HepG2 (cell line): ENCODE results near the gene POLE3. TPM values are rescaled to one million over a fixed set of nuclear protein-coding genes. Genes with fewer than 3 reads are reported as not detected.

Source experiments
- CBX5 ChIP-seq: sonication (generic); formaldehyde crosslinking; IDR thresholded peaks from 2 replicates; pipeline ENCODE4 v1.4.0; 2020; ENCODE audit warnings: missing genetic modification reagents, borderline replicate concordance
- DNMT1 ChIP-seq: sonication (generic); formaldehyde crosslinking; IDR thresholded peaks from 2 replicates; pipeline ENCODE4 v1.5.1; 2020; ENCODE audit warnings: mild to moderate bottlenecking, missing genetic modification reagents
- HCFC1 ChIP-seq: fragments of 150-350 bp; IDR thresholded peaks from 2 replicates; pipeline ENCODE4 v1.6.1; 2014; ENCODE audit warnings: low read depth, low read length
- HIVEP1 ChIP-seq: sonication (generic); formaldehyde crosslinking; IDR thresholded peaks from 2 replicates; pipeline ENCODE4 v1.4.0; 2020; ENCODE audit warnings: mild to moderate bottlenecking, missing genetic modification reagents
- KDM2A ChIP-seq: sonication (generic); formaldehyde crosslinking; IDR thresholded peaks from 2 replicates; pipeline ENCODE4 v1.4.0; 2020; ENCODE audit warnings: low read depth, missing genetic modification reagents, borderline replicate concordance
- KDM3A ChIP-seq: IDR thresholded peaks from 2 replicates; pipeline ENCODE4 v1.6.1; 2018; ENCODE audit warnings: low read depth, missing compliant biosample characterization
- MBNL3 ChIP-seq: fragments of 250-450 bp; sonication (Bioruptor Pico); conservative IDR thresholded peaks from 2 replicates; pipeline ENCODE4 v1.8.0; 2022; ENCODE audit warnings: mild to moderate bottlenecking, inconsistent platforms
- NBN ChIP-seq: fragments of 450-650 bp; conservative IDR thresholded peaks from 2 replicates; pipeline ENCODE4 v1.6.1; 2017
- NFATC3 ChIP-seq: sonication (generic); formaldehyde crosslinking; IDR thresholded peaks from 2 replicates; pipeline ENCODE4 v1.5.1; 2020; ENCODE audit warnings: mild to moderate bottlenecking, missing genetic modification reagents
- NFKB2 ChIP-seq: sonication (generic); formaldehyde crosslinking; IDR thresholded peaks from 2 replicates; pipeline ENCODE4 v1.4.0; 2020; ENCODE audit warnings: missing genetic modification reagents, borderline replicate concordance
- NONO ChIP-seq, 2 experiments: fragments of 450-650 bp in 1 of 2; sonication (generic) in 1 of 2; formaldehyde crosslinking in 1 of 2; IDR thresholded peaks in 1 of 2; conservative IDR thresholded peaks in 1 of 2; 2 replicates each; pipeline versions ENCODE4 v1.6.1 to v1.8.0; 2017 to 2022; ENCODE audit warnings: mild to moderate bottlenecking in 1 of 2, missing genetic modification reagents in 1 of 2, moderate library complexity in 1 of 2
- PHF21A ChIP-seq: sonication (generic); formaldehyde crosslinking; IDR thresholded peaks from 2 replicates; pipeline ENCODE4 v1.5.0; 2020; ENCODE audit warnings: mild to moderate bottlenecking, missing genetic modification reagents
- POLR2AphosphoS2 ChIP-seq: IDR thresholded peaks from 2 replicates; pipeline ENCODE4 v1.6.1; 2011; ENCODE audit warnings: low read depth, low read length, improper control_type of control experiment
- THYN1 ChIP-seq: sonication (generic); formaldehyde crosslinking; IDR thresholded peaks from 2 replicates; pipeline ENCODE4 v1.8.1; 2023; ENCODE audit warnings: low read depth, mild to moderate bottlenecking, moderate library complexity, missing genetic modification reagents, borderline replicate concordance
- ZBTB7A ChIP-seq: sonication (generic); formaldehyde crosslinking; IDR thresholded peaks from 2 replicates; pipeline ENCODE4 v1.8.0; 2022; ENCODE audit warnings: mild to moderate bottlenecking, missing genetic modification reagents
- ZFAT ChIP-seq: sonication (generic); formaldehyde crosslinking; conservative IDR thresholded peaks from 2 replicates; pipeline ENCODE4 v1.8.1; 2023; ENCODE audit warnings: missing genetic modification reagents, inconsistent platforms
- ZFP36L1 ChIP-seq: sonication (generic); formaldehyde crosslinking; IDR thresholded peaks from 2 replicates; pipeline ENCODE4 v1.8.0; 2022; ENCODE audit warnings: mild to moderate bottlenecking, missing genetic modification reagents, moderate library complexity
- ZNF468 ChIP-seq: sonication (generic); formaldehyde crosslinking; IDR thresholded peaks from 2 replicates; pipeline ENCODE4 v1.8.0; 2022; ENCODE audit warnings: mild to moderate bottlenecking, moderate library complexity, missing genetic modification reagents
- ZNF547 ChIP-seq: sonication (generic); formaldehyde crosslinking; IDR thresholded peaks from 2 replicates; pipeline ENCODE4 v1.5.1; 2020; ENCODE audit warnings: mild to moderate bottlenecking, missing genetic modification reagents
- ZNF570 ChIP-seq: sonication (generic); formaldehyde crosslinking; IDR thresholded peaks from 2 replicates; pipeline ENCODE4 v1.4.0; 2020; ENCODE audit warnings: mild to moderate bottlenecking, missing genetic modification reagents, borderline replicate concordance
- ZNF577 ChIP-seq: sonication (generic); formaldehyde crosslinking; IDR thresholded peaks from 2 replicates; pipeline ENCODE4 v1.4.0; 2020; ENCODE audit warnings: mild to moderate bottlenecking, low read depth, missing genetic modification reagents, borderline replicate concordance
- ZNF614 ChIP-seq: IDR thresholded peaks from 2 replicates; pipeline ENCODE4 v1.6.1; 2018; ENCODE audit warnings: missing biosample characterization, missing genetic modification reagents, inconsistent platforms, borderline replicate concordance
- ZSCAN9 ChIP-seq: IDR thresholded peaks from 2 replicates; pipeline ENCODE4 v1.6.1; 2016; ENCODE audit warnings: borderline replicate concordance
- ZZZ3 ChIP-seq: sonication (generic); formaldehyde crosslinking; IDR thresholded peaks from 2 replicates; pipeline ENCODE4 v1.4.0; 2020; ENCODE audit warnings: missing genetic modification reagents, mild to moderate bottlenecking, borderline replicate concordance
- polyA plus RNA-seq, 8 experiments: library from polyadenylated mRNA; depleted of rRNA in 3 of 8; stranded (reverse) in 7 of 8; unstranded in 1 of 8; fragments of >200 nt; fragmentation: Illumina TruSeq in 4 of 8; extraction: Trizol in 4 of 8; gene quantifications; 2 replicates each; pipeline versions ENCODE4 v1.2.1 to v1.2.3, GENCODE V29; 2011 to 2016; ENCODE audit warnings: low read depth in 4 of 8, missing spikeins in 1 of 8, mixed read lengths in 1 of 8; ENCODE audit not compliant: insufficient read depth in 1 of 8
- total RNA-seq, 5 experiments: library from RNA; depleted of rRNA; stranded (reverse); fragments of >200 nt; fragmentation: Illumina TruSeq; extraction: Trizol; gene quantifications; 2 replicates each; pipeline ENCODE4 v1.2.3, GENCODE V29; 2016; ENCODE audit warnings: low read depth in 1 of 5
- TF ChIP-seq, protein P1 (sequence below): sonication (generic); formaldehyde crosslinking; IDR thresholded peaks from 2 replicates; pipeline ENCODE4 v1.5.0; 2020; ENCODE audit warnings: missing genetic modification reagents, mild to moderate bottlenecking, borderline replicate concordance
- TF ChIP-seq, protein P2 (sequence below): sonication (generic); formaldehyde crosslinking; conservative IDR thresholded peaks from 2 replicates; pipeline ENCODE4 v1.4.0; 2020; ENCODE audit warnings: missing genetic modification reagents
- TF ChIP-seq, protein P3 (sequence below): sonication (generic); formaldehyde crosslinking; conservative IDR thresholded peaks from 2 replicates; pipeline ENCODE4 v1.8.1; 2023; ENCODE audit warnings: missing genetic modification reagents

Gene POLE3
- total and polyA plus RNA-seq, 2 of the 13 experiments (the other 11 are each of a cell fraction or from before 2014, with no cell fraction given) = 36.0 to 77.2 TPM

DNA sequence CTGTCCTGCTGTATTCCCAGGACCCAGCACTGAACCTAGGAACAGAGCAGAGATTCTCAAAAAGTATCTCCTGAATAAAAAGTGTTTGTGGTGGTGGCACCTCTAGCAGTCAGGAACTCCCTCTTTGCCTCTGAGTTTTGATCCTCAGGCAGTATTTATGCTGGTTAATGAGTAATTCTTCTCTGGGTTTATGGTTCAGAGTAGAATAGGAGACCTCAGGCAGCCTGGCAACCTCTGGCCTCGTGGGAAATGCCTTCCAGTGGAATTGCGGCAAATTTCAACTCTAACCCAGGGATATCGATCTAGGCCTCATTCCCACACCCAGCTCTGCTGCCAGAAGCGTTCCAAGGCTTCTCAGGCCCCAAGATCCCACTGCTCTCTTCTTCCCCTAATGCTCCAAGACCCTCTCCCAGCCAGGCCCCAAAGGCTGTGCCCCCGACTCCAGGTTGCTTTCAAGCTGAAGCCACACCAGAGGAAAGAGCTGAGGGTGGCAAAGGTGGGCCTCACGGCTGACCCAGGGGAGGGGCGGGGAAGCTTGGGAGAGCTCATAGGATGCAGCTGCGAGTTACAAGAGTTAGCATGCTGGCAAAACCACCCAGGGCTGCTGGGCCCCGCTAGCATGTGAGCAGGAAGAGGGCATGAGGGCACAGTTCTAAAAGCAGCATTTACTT lies 22.8 kb downstream of the POLE3 start (continued):
- no peak for TF ChIP-seq NONO (IDR thresholded peaks at IDR 0.05)
- peak; percentile 57; the same call in 1 of the 2 replicates for TF ChIP-seq NONO (CRISPR knock-in tag; conservative IDR thresholded peaks at IDR 0.05)
- no peak for TF ChIP-seq MBNL3 (CRISPR knock-in tag)
- TF ChIP-seq ZNF468 = no peak
- TF ChIP-seq, protein P1, sequence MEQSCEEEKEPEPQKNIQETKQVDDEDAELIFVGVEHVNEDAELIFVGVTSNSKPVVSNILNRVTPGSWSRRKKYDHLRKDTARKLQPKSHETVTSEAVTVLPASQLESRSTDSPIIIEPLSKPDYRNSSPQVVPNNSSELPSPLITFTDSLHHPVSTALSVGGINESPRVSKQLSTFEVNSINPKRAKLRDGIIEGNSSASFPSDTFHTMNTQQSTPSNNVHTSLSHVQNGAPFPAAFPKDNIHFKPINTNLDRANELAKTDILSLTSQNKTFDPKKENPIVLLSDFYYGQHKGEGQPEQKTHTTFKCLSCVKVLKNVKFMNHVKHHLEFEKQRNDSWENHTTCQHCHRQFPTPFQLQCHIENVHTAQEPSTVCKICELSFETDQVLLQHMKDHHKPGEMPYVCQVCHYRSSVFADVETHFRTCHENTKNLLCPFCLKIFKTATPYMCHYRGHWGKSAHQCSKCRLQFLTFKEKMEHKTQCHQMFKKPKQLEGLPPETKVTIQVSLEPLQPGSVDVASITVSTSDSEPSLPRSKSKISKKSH (CRISPR knock-in tag) = no peak; the same call in 1 of the 2 replicates
- TF ChIP-seq ZSCAN9 (CRISPR knock-in tag) = peak; percentile 39; the same call in 1 of the 2 replicates
- TF ChIP-seq DNMT1 (CRISPR knock-in tag) = no peak
- no peak for TF ChIP-seq ZNF614 (CRISPR knock-in tag)
- TF ChIP-seq NFKB2 (CRISPR knock-in tag) = peak; percentile 89; the same call in 1 of the 2 replicates
- TF ChIP-seq ZNF570 = no peak
- TF ChIP-seq HCFC1 = no peak
- no peak for TF ChIP-seq ZNF577 (CRISPR knock-in tag)
- TF ChIP-seq NBN = no peak
- TF ChIP-seq ZNF547 (CRISPR knock-in tag) = 0 out of 2 replicates have a peak, but pooled peaks have one; percentile 10
- TF ChIP-seq, protein P2, sequence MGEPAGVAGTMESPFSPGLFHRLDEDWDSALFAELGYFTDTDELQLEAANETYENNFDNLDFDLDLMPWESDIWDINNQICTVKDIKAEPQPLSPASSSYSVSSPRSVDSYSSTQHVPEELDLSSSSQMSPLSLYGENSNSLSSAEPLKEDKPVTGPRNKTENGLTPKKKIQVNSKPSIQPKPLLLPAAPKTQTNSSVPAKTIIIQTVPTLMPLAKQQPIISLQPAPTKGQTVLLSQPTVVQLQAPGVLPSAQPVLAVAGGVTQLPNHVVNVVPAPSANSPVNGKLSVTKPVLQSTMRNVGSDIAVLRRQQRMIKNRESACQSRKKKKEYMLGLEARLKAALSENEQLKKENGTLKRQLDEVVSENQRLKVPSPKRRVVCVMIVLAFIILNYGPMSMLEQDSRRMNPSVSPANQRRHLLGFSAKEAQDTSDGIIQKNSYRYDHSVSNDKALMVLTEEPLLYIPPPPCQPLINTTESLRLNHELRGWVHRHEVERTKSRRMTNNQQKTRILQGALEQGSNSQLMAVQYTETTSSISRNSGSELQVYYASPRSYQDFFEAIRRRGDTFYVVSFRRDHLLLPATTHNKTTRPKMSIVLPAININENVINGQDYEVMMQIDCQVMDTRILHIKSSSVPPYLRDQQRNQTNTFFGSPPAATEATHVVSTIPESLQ = no peak
- no peak for TF ChIP-seq ZZZ3 (CRISPR knock-in tag)
- no peak for TF ChIP-seq ZFAT
- TF ChIP-seq, protein P3, sequence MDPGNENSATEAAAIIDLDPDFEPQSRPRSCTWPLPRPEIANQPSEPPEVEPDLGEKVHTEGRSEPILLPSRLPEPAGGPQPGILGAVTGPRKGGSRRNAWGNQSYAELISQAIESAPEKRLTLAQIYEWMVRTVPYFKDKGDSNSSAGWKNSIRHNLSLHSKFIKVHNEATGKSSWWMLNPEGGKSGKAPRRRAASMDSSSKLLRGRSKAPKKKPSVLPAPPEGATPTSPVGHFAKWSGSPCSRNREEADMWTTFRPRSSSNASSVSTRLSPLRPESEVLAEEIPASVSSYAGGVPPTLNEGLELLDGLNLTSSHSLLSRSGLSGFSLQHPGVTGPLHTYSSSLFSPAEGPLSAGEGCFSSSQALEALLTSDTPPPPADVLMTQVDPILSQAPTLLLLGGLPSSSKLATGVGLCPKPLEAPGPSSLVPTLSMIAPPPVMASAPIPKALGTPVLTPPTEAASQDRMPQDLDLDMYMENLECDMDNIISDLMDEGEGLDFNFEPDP (CRISPR knock-in tag) = no peak
- TF ChIP-seq ZFP36L1 (CRISPR knock-in tag) = no peak
- peak; percentile 85 for TF ChIP-seq PHF21A (CRISPR knock-in tag)
- no peak for TF ChIP-seq NFATC3 (CRISPR knock-in tag)
- no peak for TF ChIP-seq ZBTB7A (CRISPR knock-in tag)
- TF ChIP-seq HIVEP1 = no peak; the same call in 1 of the 2 replicates
- no peak for TF ChIP-seq CBX5 (CRISPR knock-in tag)
- TF ChIP-seq THYN1 (CRISPR knock-in tag) = no peak
- TF ChIP-seq KDM2A = peak; percentile 45; the same call in 1 of the 2 replicates
- no peak for TF ChIP-seq KDM3A
- no peak for TF ChIP-seq POLR2AphosphoS2
